Inflammatory macrophage treated with lipopolysaccharide for 4 hours (primary cell): ENCODE data around the gene RAVER1.

Experiments used
- DNase-seq: peaks from one replicate; pipeline ENCODE4 v3.0.0-alpha.2; 2020

RAVER1 gene

GRCh38 chr19:10266706-10267105, 66.6 kb downstream of the RAVER1 start:
- no peak for DNase-seq
